Endothelial cell of umbilical vein (primary cell): Measurements from ENCODE around the gene FIGNL2.

Experiments
- CTCF ChIP-seq, 2 donors: IDR thresholded peaks; 1 replicate in 1 of 2; 2 replicates in 1 of 2; pipeline ENCODE4 v1.5.1; 2011; ENCODE audit warnings: low read length in 2 of 2, mild to moderate bottlenecking in 2 of 2, moderate library complexity in 2 of 2, control low read depth in 1 of 2, inconsistent platforms in 1 of 2, low read depth in 1 of 2; ENCODE audit not compliant: insufficient read depth in 1 of 2; ENCODE audit errors: extremely low read depth in 1 of 2
- EZH2 ChIP-seq: IDR thresholded peaks from 2 replicates; pipeline ENCODE4 v1.6.1; 2012; ENCODE audit warnings: borderline replicate concordance, low read depth, mild to moderate bottlenecking, moderate library complexity, low read length, inconsistent platforms; ENCODE audit not compliant: severe bottlenecking

DNA sequence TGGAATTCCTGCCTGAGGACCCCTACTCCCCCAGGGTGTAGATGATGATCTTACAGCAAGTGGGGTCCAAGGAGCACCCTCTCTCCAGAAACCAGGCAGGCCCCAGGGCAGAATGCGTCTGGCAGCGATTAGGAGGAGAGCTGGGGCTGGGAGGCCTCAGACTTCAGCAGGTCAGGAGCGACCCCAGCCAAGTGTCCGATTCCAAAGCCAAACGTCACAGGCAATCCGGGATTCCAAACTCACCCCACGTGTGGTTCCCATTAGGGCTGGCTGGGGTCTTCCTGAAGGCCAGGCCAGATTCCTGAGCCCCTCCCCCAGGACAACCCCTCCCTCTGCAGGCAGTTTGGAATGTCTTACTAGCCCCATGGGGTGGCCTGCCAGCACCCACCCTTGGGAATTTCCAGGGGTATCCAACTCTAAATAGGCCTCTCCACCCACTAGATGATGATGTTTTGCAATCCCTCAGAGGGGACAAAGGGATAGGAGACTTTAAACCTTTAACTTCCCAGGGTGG, 17.3 kb upstream of the FIGNL2 start:
- TF ChIP-seq EZH2 (no peak), CTCF (IDR thresholded peaks at IDR 0.05; ENCODE audit: extremely low read depth in 1 of 2, insufficient read depth in 1 of 2, low read depth in 1 of 2, low read length in 2 of 2) (no peak)
